Stimulated activated CD4-positive, alpha-beta T cell treated with anti-CD3 and anti-CD28 coated beads, Interleukin-4, amount 100 ng/mL, for 48 hours (primary cell): Measurements from ENCODE around the gene PATL1.
"Not testable (repeated sequence)": the region's sequence is repeated elsewhere in the genome, so short reads cannot be mapped to it uniquely, and the experiment has no call there.

Experiments used
- DNase-seq, 2 donors: peaks; one replicate each; pipeline ENCODE4 v3.0.0-alpha.2; 2020; ENCODE audit warnings: low read depth in 2 of 2

Gene PATL1

GRCh38 chr11:59673291-59673690 is 4.5 kb upstream of the PATL1 start:
- DNase-seq = no peak

- DNase-seq = no peak
Observed at GRCh38 chr11:59671471-59671870, 2.6 kb upstream of the PATL1 start.

- peak in 1 of 2 donors; percentile 12 for DNase-seq
Observed at GRCh38 chr11:59669611-59670009, 773 bp upstream of the PATL1 start.

- DNase-seq = peak; percentile 47 to 62
Observed at GRCh38 chr11:59668188-59668949, 468 bp downstream of the PATL1 start.

- DNase-seq = no peak
Observed at GRCh38 chr11:59667812-59668187, 1.0 kb downstream of the PATL1 start.

- no peak for DNase-seq
Observed at GRCh38 chr11:59666969-59667368, 1.9 kb downstream of the PATL1 start.

- DNase-seq = no peak
Observed at GRCh38 chr11:59660621-59661020, 8.2 kb downstream of the PATL1 start.

- DNase-seq = no peak
Observed at GRCh38 chr11:59659981-59660380, 8.9 kb downstream of the PATL1 start.

- no peak for DNase-seq
Observed at GRCh38 chr11:59658036-59658435, 10.8 kb downstream of the PATL1 start.

GRCh38 chr11:59654893-59655292 is 13.9 kb downstream of the PATL1 start:
- no peak for DNase-seq

- DNase-seq = no peak
Observed at GRCh38 chr11:59647245-59647980, 21.4 kb downstream of the PATL1 start.

GRCh38 chr11:59644528-59644927 is 24.3 kb downstream of the PATL1 start:
- DNase-seq = no peak

- no peak for DNase-seq
Observed at GRCh38 chr11:59643390-59643789, 25.4 kb downstream of the PATL1 start.

- DNase-seq = no peak
Observed at GRCh38 chr11:59641156-59641555, 27.7 kb downstream of the PATL1 start.

- DNase-seq = no peak
Observed at GRCh38 chr11:59630493-59630892, 38.3 kb downstream of the PATL1 start.

- DNase-seq = no peak
Observed at GRCh38 chr11:59629996-59630395, 38.8 kb downstream of the PATL1 start.

- DNase-seq = not testable (repeated sequence)
Observed at GRCh38 chr11:59626969-59627368, 41.9 kb downstream of the PATL1 start.

GRCh38 chr11:59625703-59626102 is 43.1 kb downstream of the PATL1 start:
- no peak for DNase-seq

GRCh38 chr11:59617876-59618275 is 51.0 kb downstream of the PATL1 start:
- no peak for DNase-seq

GRCh38 chr11:59616396-59616982 is 52.3 kb downstream of the PATL1 start:
- no peak for DNase-seq

- peak; percentile 89 to 95 for DNase-seq
Observed at GRCh38 chr11:59615637-59616395, 53.0 kb downstream of the PATL1 start, which contains the start of gene OSBP. Gene OSBP (minus strand): TSS chr11:59615774. CDS start chr11:59615664, 110 bp downstream.

GRCh38 chr11:59615120-59615636 is 53.7 kb downstream of the PATL1 start:
- peak; percentile 43 to 51 for DNase-seq
